HG03060 (cell line): ENCODE results near the gene LRRC4B.
"Not testable (repeated sequence)": the region's sequence is repeated elsewhere in the genome, so short reads cannot be mapped to it uniquely, and the experiment has no call there.

Experiments used
- ATAC-seq: cut with Tn5 transposase; IDR thresholded peaks from one replicate; pipeline ENCODE4 v1.9.1; 2021; ENCODE audit warnings: low read depth, moderate number of reproducible peaks; ENCODE audit not compliant: unreplicated experiment

Gene LRRC4B, protein sequence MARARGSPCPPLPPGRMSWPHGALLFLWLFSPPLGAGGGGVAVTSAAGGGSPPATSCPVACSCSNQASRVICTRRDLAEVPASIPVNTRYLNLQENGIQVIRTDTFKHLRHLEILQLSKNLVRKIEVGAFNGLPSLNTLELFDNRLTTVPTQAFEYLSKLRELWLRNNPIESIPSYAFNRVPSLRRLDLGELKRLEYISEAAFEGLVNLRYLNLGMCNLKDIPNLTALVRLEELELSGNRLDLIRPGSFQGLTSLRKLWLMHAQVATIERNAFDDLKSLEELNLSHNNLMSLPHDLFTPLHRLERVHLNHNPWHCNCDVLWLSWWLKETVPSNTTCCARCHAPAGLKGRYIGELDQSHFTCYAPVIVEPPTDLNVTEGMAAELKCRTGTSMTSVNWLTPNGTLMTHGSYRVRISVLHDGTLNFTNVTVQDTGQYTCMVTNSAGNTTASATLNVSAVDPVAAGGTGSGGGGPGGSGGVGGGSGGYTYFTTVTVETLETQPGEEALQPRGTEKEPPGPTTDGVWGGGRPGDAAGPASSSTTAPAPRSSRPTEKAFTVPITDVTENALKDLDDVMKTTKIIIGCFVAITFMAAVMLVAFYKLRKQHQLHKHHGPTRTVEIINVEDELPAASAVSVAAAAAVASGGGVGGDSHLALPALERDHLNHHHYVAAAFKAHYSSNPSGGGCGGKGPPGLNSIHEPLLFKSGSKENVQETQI

DNA sequence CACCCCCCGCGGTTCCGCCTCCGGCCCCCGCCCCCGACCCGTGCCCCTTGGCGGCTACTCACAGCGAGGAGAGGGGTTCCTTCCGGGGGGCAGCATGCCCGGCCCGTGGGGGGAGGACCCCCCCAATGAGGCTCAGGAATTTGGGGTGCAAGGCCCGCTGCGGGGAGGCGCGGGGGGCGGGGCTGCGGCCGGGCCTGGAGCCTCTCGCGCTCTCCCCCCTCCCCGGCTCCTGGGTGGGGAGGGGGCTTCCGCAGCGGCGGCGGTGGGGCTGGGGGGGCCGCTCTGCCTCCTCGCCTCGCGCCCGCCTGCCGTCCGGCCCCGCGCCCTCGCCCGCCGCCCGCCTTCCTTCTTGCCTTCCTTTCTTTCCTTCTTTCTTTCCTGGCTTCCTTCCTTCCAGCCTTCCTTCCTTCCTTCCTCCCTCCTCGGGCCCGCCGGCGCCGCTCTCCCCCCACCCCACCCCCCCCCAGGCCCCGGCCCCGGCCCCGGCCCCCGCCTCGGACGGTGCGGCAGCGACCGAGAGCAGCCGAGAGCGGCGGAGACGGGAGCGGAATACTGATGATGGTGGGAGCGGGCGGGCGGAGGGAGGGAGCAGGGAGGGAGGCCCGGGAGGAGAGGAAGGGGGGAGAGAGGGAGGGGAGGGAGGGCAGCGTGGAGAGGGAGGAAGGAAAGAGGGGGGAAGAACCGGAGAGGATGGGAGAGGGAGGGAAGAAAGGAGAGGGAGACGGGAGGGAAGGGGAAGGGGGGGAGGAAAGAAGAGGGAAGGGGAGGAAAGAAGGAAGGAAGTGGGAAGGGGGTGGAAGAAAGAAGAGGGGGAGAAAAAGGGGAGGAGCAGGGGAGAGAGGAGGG lies at the start of gene LRRC4B:
TSS of gene LRRC4B (minus strand) at position 554 of the 846 bp plus-strand sequence. CDS start 19,597 bp downstream, outside the sequence.
- no peak for ATAC-seq

DNA sequence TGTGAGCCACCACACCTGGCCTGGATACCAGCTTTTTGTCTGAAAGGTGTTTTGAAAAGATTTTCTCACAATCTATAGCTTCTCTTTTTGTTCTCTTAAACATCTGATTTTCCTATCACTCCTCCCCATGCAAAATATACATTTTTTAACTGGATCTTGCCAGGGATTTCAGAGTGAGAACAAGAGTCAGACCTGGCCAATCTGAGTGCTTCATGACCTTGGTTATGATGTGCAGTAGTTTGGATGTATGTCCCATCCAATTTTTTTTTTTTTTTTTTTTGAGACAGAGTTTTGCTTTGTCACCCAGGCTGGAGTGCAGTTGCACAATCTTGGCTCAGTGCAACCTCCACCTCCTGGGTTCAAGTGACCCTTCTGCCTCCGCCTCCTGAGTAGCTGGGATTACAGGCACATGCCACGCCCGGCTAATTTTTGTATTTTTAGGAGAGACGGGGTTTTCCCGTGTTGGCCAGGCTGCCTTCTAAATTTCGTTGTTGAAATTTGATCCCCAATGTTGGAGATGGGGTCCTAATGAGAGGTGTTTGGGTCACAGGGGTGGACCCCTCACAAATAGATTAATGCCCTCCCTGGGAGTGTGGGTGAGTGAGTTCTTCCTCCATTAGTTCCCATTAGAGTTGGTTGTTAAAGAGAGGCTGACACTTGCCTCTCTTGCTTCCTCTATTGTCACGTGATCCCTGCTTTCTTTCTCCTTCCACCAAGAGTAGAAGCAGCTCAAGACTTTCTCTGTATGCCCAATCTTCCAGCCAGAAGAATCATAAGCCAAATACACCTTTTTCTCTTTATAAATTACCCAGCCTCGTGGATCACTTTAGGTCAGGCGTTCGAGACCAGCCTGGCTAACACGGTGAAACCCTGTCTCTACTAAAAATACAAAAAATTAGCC lies 44.5 kb upstream of the LRRC4B start:
- ATAC-seq = not testable (repeated sequence)

- no peak for ATAC-seq
Measured at GRCh38 chr19:50607874-50608785, 39.9 kb upstream of the LRRC4B start.

DNA sequence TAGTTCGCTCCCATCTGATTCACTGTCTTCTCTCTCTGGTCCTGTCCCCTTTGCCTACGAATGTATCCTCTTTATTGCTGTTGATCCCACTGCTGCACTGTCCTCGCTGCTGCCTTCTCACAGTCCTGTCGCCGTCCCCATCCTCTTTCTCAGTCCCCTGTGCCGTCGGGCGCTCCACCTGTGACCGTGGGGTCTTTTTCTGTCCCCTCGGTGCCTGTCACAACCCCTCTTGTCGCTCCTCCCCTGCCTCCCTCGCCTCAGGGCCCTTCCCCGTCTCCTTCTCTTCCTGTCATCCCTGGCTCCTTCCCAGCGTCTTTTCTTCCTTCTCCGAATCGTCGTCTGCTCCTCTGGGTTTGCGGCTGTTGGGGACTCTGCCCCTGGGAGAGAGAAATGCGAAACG lies 39.2 kb upstream of the LRRC4B start:
- no peak for ATAC-seq

- not testable (repeated sequence) for ATAC-seq
Measured at GRCh38 chr19:50606059-50606836, 38.0 kb upstream of the LRRC4B start.

DNA sequence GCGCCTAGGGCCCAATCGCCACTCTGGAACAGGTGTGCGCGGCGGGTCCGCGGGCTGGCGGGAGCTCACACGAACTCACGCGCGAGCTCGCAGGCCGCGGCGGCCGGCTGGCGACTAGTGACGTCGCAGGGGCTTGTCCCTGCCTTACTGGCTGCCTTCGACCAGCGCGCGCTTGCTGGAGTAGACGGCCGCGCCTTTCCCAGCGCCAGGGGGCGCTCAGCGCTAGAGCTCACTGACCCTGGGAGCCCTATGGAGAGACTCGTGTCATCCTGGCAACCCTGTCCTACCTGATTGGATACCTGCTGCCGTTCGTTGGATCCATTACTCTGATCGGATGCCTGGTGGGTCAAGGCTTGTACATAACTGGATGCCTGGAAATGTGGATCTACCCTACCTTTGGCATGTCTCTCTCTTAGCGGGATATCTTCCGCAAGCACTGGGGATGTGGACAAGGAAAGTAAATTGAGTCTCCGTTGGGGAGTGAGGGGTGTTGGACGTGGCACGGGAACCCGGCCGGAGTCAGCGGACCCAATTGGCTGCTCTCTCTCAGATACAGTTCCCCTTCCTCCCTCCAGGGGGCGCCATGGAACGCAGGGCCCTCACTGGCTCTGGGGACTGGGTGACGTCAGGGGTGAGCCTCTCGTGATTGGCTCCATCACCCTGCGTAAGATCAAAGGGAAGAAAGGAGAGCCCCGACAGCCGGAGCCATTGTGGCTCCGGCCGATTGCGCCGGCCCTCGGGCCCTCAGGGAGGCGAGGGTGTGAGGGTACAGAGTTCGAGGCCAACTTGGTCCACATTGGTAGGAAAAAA lies 36.2 kb upstream of the LRRC4B start:
- not testable (repeated sequence) for ATAC-seq

- no peak for ATAC-seq
Measured at GRCh38 chr19:50602935-50603334, 34.7 kb upstream of the LRRC4B start.

DNA sequence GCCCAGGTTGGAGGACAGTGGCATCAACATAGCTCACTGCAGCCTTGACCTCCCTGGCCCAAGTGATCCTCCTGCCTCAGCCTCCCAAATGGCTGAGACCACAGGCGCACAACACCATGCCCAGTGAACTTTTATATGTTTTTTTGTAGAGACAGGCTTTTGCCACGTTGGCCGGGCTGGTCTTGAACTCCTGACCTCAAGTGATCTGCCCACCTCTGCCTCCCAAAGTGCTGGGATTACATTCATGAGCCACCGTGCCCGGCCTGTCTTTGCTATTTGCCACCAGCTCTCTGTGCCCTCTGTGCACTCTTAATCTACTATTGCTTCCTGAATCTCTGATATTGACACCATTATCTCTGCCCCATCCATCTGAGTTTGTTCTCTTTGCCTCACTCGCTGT lies 34.3 kb upstream of the LRRC4B start:
- ATAC-seq = no peak

GRCh38 chr19:50602089-50602422 lies 33.8 kb upstream of the LRRC4B start:
- ATAC-seq = no peak

- no peak for ATAC-seq
Measured at GRCh38 chr19:50601407-50602088, 33.3 kb upstream of the LRRC4B start.

- ATAC-seq = no peak
Measured at GRCh38 chr19:50599427-50599826, 31.2 kb upstream of the LRRC4B start.

DNA sequence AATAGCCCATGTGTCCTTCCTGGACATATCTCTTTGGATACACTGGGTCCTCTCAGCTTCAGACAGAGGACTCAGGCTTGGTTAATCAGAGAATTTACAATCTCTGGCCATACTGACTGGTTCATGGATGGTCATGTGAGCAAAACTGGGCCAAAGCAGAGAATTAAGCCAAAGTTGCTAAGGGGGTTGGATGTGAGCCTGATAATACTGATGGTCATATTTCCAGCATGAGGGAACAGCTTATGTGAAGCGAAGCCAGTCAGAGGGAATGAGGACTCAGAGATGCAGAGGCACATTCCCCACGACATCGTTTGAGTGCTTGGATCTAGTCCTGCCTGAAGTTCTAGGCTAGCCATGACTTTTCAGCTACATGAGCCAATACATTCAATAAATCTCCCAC lies 22.0 kb upstream of the LRRC4B start:
- no peak for ATAC-seq

DNA sequence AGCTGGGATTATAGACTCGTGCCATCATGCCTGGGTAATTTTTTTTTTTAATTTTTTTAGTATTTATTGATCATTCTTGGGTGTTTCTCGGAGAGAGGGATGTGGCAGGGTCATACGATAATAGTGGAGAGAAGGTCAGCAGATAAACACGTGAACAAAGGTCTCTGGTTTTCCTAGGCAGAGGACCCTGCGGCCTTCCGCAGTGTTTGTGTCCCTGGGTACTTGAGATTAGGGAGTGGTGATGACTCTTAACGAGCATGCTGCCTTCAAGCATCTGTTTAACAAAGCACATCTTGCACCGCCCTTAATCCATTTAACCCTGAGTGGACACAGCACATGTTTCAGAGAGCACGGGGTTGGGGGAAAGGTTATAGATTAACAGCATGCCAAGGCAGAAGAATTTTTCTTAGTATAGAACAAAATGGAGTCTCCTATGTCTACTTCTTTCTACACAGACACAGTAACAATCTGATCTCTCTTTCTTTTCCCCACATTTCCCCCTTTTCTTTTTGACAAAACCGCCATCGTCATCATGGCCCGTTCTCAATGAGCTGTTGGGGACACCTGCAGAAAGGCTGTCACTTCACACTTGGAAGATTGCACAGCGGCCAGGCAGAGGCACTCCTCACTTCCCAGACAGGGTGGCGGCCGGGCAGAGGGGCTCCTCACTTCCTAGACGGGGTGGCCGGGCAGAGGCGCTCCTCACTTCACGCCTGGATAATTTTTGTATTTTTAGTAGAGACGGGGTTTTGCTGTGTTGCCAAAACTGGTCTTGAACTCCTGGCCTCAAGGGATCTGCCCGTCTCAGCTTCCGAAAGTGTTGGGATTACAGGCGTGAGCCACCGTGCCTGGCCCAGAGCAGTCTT lies 13.8 kb upstream of the LRRC4B start:
- ATAC-seq = not testable (repeated sequence)

DNA sequence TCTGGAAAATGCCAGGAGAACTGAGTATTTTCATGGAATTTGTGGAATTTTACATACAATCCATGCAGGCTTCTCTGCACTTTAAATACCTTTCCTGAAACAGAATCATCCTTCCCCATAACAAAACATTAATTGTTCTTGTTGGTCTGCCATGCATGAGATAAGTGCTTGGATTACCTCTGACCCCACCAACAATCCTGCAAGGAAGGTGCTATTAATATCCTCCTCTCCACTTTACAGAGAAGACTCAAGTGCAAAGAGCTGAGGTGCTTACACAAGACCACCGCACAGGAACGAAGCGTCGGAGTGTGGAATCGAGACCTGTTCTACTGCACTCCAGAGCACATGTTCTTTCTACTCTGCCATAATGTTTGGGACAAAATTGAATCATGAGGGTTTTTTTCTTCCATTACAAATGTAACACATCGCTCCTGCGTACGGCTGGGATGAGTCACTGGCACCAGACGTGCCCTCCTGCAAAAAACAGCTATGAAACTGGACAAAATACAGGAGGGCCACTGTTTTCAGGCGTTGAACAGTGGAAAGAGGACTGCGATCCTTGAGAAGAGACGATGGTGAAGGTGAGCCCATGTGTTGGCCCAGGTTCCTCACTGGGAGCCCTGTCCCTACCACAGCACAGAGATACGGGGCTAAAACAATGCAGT lies 12.9 kb upstream of the LRRC4B start:
- no peak for ATAC-seq

DNA sequence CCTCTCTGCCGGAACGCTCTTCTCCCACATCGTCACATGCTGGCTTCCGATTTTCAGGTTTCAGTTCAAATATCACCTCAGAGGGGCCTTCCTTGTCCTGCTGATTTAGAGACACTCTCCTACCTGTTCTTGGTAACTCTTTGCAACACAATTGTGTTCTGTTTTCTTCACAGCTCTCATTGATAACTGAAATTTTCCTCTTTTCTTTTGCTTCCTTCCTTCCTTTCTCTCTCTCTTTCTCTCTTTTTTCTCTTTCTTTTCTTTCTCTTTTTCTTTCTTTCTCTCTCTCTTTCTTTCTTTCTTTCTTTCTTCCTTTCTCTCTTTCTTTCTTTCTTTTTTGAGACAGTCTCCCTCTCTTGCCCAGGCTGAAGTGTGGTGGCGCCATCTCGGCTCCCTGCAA lies 12.0 kb upstream of the LRRC4B start:
- ATAC-seq = no peak
